ENCODE data around the gene DNAH2.

DNAH2 gene

DNA sequence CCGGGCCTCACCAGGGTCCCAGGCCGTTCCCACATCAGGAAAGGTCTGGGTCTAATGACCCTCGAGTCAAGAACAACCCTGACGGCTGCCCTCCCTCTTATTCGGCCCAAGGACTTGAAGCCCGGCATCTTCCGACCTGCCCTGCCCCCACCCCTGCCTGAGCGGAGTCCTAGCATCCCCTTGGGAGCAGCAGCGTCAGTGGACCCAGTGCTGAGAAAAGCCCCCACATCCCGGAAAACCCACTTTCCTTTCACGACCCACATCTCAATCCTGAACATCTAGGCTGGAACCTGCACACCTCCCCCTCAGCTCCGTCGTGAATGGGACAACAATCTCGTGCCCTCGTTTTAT, 138.1 kb downstream of the DNAH2 start:
- peak overlapping the region; percentile 76 for H3K4me3 ChIP-seq (ENCODE audit: low read depth, low read length)
- ChIA-PET CTCF (interaction anchor here (1.0 to 3.0 kb wide), 5 partner anchors 15 to 67 kb away, joined by 3 to 17 read pairs (median 13); no protein-coding TSS in a partner anchor), POLR2A (interaction anchor here (2.3 to 2.6 kb wide), 2 partner anchors 12 to 19 kb away, joined by 23 to 48 read pairs; no protein-coding TSS in a partner anchor)
- TF ChIP-seq, protein P1, sequence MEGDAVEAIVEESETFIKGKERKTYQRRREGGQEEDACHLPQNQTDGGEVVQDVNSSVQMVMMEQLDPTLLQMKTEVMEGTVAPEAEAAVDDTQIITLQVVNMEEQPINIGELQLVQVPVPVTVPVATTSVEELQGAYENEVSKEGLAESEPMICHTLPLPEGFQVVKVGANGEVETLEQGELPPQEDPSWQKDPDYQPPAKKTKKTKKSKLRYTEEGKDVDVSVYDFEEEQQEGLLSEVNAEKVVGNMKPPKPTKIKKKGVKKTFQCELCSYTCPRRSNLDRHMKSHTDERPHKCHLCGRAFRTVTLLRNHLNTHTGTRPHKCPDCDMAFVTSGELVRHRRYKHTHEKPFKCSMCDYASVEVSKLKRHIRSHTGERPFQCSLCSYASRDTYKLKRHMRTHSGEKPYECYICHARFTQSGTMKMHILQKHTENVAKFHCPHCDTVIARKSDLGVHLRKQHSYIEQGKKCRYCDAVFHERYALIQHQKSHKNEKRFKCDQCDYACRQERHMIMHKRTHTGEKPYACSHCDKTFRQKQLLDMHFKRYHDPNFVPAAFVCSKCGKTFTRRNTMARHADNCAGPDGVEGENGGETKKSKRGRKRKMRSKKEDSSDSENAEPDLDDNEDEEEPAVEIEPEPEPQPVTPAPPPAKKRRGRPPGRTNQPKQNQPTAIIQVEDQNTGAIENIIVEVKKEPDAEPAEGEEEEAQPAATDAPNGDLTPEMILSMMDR (IDR thresholded peaks at IDR 0.05; ENCODE audit: insufficient read depth, low read length, missing control alignments), result no peak
- no peak for DNase-seq (ENCODE audit: low read depth, low spot score)

DNA sequence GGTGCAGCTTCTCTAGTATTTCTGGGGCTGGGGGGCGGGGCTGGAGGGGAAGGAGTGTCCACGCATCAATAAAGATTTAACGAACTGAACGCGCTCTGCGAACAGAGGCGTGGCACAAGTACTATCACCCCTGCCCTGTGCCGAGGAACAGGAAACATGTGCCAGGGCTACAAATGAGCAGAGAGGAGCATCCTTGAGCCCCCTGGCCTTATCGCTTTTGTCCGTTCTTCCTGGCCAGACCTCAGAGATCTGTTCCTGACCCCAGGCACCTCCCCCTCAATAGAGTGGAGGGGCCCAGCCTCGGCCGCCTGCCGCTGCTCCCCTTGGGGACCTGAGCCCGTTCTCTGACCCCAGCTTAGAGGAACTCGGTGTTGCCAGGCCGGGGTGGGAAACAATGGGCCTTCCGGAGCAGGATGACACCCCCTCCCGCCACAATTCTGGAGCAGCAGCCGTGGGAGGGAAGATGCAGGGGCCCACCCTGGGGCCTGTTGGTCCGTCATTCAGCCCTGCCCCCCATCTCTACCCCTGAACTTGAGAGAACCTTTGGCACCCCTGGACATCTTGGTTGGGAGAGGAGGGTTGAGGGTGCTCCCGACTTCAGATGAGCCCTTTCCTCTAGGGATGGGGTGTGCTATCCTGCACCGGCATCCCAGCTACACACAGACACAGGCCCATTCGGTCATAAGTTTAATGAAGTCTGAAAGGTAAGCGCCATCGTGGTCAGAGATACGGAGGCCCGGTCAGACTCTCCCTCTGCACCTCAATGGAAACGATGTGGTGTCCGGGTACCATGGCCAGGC, 138.7 kb downstream of the DNAH2 start:
- ChIA-PET POLR2A (interaction anchor here (1.1 to 2.6 kb wide), 5 partner anchors 12 to 75 kb away, joined by 6 to 48 read pairs (median 7); partner anchors contain the start of genes CNTROB, KDM6B and TRAPPC1), CTCF (interaction anchor here (0.6 to 3.0 kb wide), 14 partner anchors 8 to 206 kb away, joined by 3 to 17 read pairs (median 4); no protein-coding TSS in a partner anchor)
- TF ChIP-seq, protein P1 (IDR thresholded peaks at IDR 0.05; ENCODE audit: insufficient read depth, low read length, missing control alignments), result no peak
- H3K4me3 ChIP-seq (ENCODE audit: low read depth, low read length), result peak overlapping the region; percentile 76
- no peak for DNase-seq (ENCODE audit: low read depth, low spot score)

DNA sequence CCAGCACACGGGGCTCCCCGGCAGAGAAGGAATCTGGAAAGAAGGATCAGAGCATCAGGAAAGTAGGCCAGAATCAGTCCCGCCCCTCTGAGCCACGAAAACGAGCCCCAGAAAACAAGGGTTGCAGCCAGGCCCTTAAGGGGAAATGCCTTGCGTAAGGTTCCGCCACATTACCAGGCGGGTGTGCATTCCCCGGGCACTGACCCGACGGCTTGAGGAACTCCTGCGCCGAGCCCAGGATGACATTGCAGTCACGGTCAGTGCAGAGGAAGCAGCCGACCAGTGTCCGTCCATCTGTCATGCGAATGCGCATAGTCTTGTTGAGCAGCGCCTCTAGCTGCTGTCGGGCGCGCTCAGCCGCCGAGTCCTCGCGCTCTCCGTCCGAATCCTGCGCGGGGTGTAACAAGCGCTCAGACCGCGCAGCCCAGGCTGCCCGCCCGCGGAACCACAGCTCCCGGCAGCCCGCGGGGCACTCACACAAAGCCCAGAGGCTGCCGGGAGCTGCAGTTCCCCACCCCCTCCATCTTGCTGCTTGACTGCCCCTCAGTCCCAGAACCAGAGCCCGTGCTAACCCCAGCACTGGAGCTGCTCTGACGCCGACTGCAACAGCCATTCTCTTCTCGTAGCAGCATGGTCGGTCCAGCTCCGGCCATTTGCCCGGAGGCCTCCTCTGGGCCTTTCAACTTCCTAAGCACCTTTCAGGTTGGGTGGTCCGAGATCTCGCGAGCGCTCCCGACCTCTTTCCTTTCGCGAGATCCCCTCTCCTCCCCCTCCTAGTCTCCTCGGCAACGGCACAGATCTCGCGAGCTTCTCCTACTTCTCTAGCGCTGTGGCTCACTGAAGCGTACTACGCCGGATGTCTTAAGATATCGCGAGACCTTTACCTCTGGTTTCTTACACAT, 139.5 kb downstream of the DNAH2 start, which contains the start of gene NAA38:
Gene NAA38 (minus strand): TSS at position 749 of the 902 bp plus-strand sequence. CDS start 96 bp downstream, at position 653.
- TF ChIP-seq, protein P1 (IDR thresholded peaks at IDR 0.05; ENCODE audit: insufficient read depth, low read length, missing control alignments), result peak; percentile 71
- H3K4me3 ChIP-seq (ENCODE audit: low read depth, low read length), result peak within 1 kb of the TSS; percentile 80
- POLR2A ChIA-PET, result interaction anchor here (0.5 to 2.6 kb wide), 13 partner anchors 12 to 154 kb away, joined by 3 to 48 read pairs (median 5); partner anchors contain the start of genes CHD3, CNTROB, KDM6B and RNF227
- DNase-seq (ENCODE audit: low read depth, low spot score), result peak; percentile 97
- CTCF ChIA-PET, result interaction anchor here (0.6 to 3.0 kb wide), 21 partner anchors 9 to 205 kb away, joined by 3 to 17 read pairs (median 5); no protein-coding TSS in a partner anchor

DNA sequence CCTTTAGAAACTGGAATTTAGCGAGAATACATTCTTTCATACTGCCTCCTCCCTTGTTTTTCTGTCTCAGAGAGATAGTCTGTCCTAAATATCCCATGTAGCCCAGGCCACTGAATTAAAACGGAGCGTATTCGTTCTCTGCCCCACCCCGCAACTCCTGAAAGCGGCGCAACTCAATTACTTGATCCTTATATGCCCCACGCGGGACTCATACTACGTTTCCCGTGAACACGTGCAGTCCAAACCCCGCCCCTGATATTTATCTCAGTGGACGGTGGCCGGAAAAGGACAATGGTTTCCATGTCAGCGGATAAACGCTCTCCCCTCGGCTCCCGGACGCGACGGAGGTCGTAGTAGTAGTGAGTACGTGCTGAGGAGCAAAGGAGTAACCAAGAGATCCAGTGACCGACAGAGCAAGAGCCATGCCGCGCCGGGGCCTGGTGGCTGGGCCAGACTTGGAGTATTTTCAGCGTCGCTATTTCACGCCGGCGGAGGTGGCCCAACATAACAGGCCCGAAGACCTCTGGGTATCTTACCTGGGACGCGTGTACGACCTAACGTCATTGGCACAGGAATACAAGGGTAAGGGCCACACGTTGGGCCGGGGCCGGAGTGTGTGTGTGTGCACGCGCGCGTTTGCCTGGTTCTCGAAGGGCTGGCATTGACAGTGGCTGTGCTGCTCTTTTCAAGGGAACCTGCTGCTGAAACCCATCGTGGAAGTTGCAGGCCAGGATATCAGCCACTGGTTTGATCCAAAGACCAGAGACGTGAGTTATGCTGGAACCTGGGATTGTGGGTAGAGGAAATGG, 140.4 kb downstream of the DNAH2 start, which contains the start of gene CYB5D1:
Gene CYB5D1 (plus strand): TSS at position 291 of the 809 bp plus-strand sequence. CDS start 132 bp downstream, at position 423.
- CTCF ChIA-PET, result interaction anchor here (0.7 to 8.3 kb wide), 22 partner anchors 9 to 204 kb away, joined by 3 to 77 read pairs (median 5); no protein-coding TSS in a partner anchor
- peak within 1 kb of the TSS; percentile 80 for H3K4me3 ChIP-seq (ENCODE audit: low read depth, low read length)
- TF ChIP-seq, protein P1 (IDR thresholded peaks at IDR 0.05; ENCODE audit: insufficient read depth, low read length, missing control alignments), result no peak
- no peak for DNase-seq (ENCODE audit: low read depth, low spot score)
- POLR2A ChIA-PET, result interaction anchor here (0.5 to 2.6 kb wide), 12 partner anchors 11 to 155 kb away, joined by 3 to 48 read pairs (median 4); partner anchors contain the start of genes CHD3, KDM6B and RNF227

DNA sequence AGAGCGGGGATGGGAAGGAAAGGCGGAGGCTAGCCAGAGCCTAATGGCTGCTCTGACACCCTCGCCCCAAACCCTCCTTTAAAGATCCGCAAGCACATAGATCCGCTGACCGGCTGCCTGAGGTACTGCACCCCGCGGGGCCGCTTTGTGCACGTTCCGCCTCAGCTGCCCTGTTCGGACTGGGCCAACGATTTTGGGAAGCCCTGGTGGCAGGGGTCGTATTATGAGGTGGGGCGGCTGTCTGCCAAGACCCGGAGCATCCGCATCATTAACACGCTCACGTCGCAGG, 140.9 kb downstream of the DNAH2 start:
- no peak for DNase-seq (ENCODE audit: low read depth, low spot score)
- H3K4me3 ChIP-seq (ENCODE audit: low read depth, low read length), result peak overlapping the region; percentile 80
- ChIA-PET CTCF (interaction anchor here (0.6 to 9.5 kb wide), 13 partner anchors 9 to 200 kb away, joined by 3 to 233 read pairs (median 4); partner anchors contain the start of gene RNF227), POLR2A (interaction anchor here (1.6 kb wide), 1 partner anchor 14 kb away, joined by 3 read pairs; no protein-coding TSS in a partner anchor)
- TF ChIP-seq, protein P1 (IDR thresholded peaks at IDR 0.05; ENCODE audit: insufficient read depth, low read length, missing control alignments), result peak; percentile 61
